HepG2 (cell line): Measurements from ENCODE around the gene ABHD6. TPM values are rescaled to one million over a fixed set of nuclear protein-coding genes. Genes with fewer than 3 reads are reported as not detected.

Experiments
- ETV6 ChIP-seq: sonication (generic); formaldehyde crosslinking; conservative IDR thresholded peaks from 2 replicates; pipeline ENCODE4 v1.4.0; 2020; ENCODE audit warnings: missing genetic modification reagents
- FIP1L1 ChIP-seq: fragments of 200-400 bp; formaldehyde crosslinking; IDR thresholded peaks from 2 replicates; pipeline ENCODE4 v1.6.1; 2018; ENCODE audit warnings: low read depth, mild to moderate bottlenecking, low read length, moderate library complexity, borderline replicate concordance; ENCODE audit not compliant: insufficient read depth
- FOXO1 ChIP-seq: sonication (generic); formaldehyde crosslinking; IDR thresholded peaks from 2 replicates; pipeline ENCODE4 v1.4.0; 2020; ENCODE audit warnings: missing genetic modification reagents
- HOXA9 ChIP-seq: sonication (generic); formaldehyde crosslinking; IDR thresholded peaks from 2 replicates; pipeline ENCODE4 v1.8.1; 2022; ENCODE audit warnings: missing genetic modification reagents, mild to moderate bottlenecking, moderate library complexity, borderline replicate concordance
- NFKBIZ ChIP-seq: IDR thresholded peaks from 2 replicates; pipeline ENCODE4 v1.6.1; 2018; ENCODE audit warnings: missing genetic modification reagents, missing compliant biosample characterization
- NR2F2 ChIP-seq: IDR thresholded peaks from 2 replicates; pipeline ENCODE4 v1.6.1; 2012; ENCODE audit warnings: low read depth, inconsistent platforms, borderline replicate concordance
- PLRG1 ChIP-seq: fragments of 450-650 bp; conservative IDR thresholded peaks from 2 replicates; pipeline ENCODE4 v1.6.1; 2016
- SALL2 ChIP-seq: sonication (generic); formaldehyde crosslinking; IDR thresholded peaks from 2 replicates; pipeline ENCODE4 v1.8.1; 2023; ENCODE audit warnings: mild to moderate bottlenecking, missing genetic modification reagents, inconsistent platforms
- SIX1 ChIP-seq: sonication (generic); formaldehyde crosslinking; IDR thresholded peaks from 2 replicates; pipeline ENCODE4 v1.4.0; 2020; ENCODE audit warnings: missing genetic modification reagents, borderline replicate concordance
- SMAD1 ChIP-seq: sonication (generic); formaldehyde crosslinking; IDR thresholded peaks from 2 replicates; pipeline ENCODE4 v1.4.0; 2020; ENCODE audit warnings: missing genetic modification reagents, low read depth, mild to moderate bottlenecking, borderline replicate concordance
- ZEB1 ChIP-seq: IDR thresholded peaks from 2 replicates; pipeline ENCODE4 v1.6.1; 2012; ENCODE audit warnings: mild to moderate bottlenecking, low read depth, inconsistent platforms; ENCODE audit not compliant: insufficient replicate concordance
- ZNF160 ChIP-seq: sonication (generic); formaldehyde crosslinking; IDR thresholded peaks from 2 replicates; pipeline ENCODE4 v1.8.0; 2022; ENCODE audit warnings: mild to moderate bottlenecking, inconsistent platforms, missing genetic modification reagents
- ZNF230 ChIP-seq: sonication (generic); formaldehyde crosslinking; IDR thresholded peaks from 2 replicates; pipeline ENCODE4 v1.4.0; 2020; ENCODE audit warnings: mild to moderate bottlenecking, missing genetic modification reagents
- ZNF3 ChIP-seq: IDR thresholded peaks from 2 replicates; pipeline ENCODE4 v1.7.0; 2017; ENCODE audit warnings: inconsistent platforms
- ZNF367 ChIP-seq: sonication (generic); formaldehyde crosslinking; IDR thresholded peaks from 2 replicates; pipeline ENCODE4 v1.4.0; 2020; ENCODE audit warnings: missing genetic modification reagents, borderline replicate concordance
- ZNF782 ChIP-seq: sonication (generic); formaldehyde crosslinking; IDR thresholded peaks from 2 replicates; pipeline ENCODE4 v1.4.0; 2020; ENCODE audit warnings: missing genetic modification reagents, mild to moderate bottlenecking, borderline replicate concordance
- polyA plus RNA-seq, 8 experiments: library from polyadenylated mRNA; depleted of rRNA in 3 of 8; stranded (reverse) in 7 of 8; unstranded in 1 of 8; fragments of >200 nt; fragmentation: Illumina TruSeq in 4 of 8; extraction: Trizol in 4 of 8; gene quantifications; 2 replicates each; pipeline versions ENCODE4 v1.2.1 to v1.2.3, GENCODE V29; 2011 to 2016; ENCODE audit warnings: low read depth in 4 of 8, missing spikeins in 1 of 8, mixed read lengths in 1 of 8; ENCODE audit not compliant: insufficient read depth in 1 of 8
- total RNA-seq, 5 experiments: library from RNA; depleted of rRNA; stranded (reverse); fragments of >200 nt; fragmentation: Illumina TruSeq; extraction: Trizol; gene quantifications; 2 replicates each; pipeline ENCODE4 v1.2.3, GENCODE V29; 2016; ENCODE audit warnings: low read depth in 1 of 5
- TF ChIP-seq, protein P1 (sequence below): sonication (generic); formaldehyde crosslinking; IDR thresholded peaks from 2 replicates; pipeline ENCODE4 v1.5.1; 2020; ENCODE audit warnings: missing genetic modification reagents, mild to moderate bottlenecking, borderline replicate concordance
- TF ChIP-seq, protein P2 (sequence below): sonication (generic); formaldehyde crosslinking; IDR thresholded peaks from 2 replicates; pipeline ENCODE4 v1.4.0; 2020; ENCODE audit warnings: mild to moderate bottlenecking, missing genetic modification reagents
- TF ChIP-seq, protein P3 (sequence below): sonication (generic); formaldehyde crosslinking; IDR thresholded peaks from 2 replicates; pipeline ENCODE4 v1.8.1; 2022; ENCODE audit warnings: mild to moderate bottlenecking, missing genetic modification reagents
- TF ChIP-seq, protein P4 (sequence below): IDR thresholded peaks from 2 replicates; pipeline ENCODE4 v1.6.1; 2016; ENCODE audit warnings: control low read depth
- TF ChIP-seq, protein P5 (sequence below): sonication (generic); formaldehyde crosslinking; IDR thresholded peaks from 2 replicates; pipeline ENCODE4 v1.4.0; 2020; ENCODE audit warnings: missing genetic modification reagents
- TF ChIP-seq, protein P6 (sequence below): IDR thresholded peaks from 2 replicates; pipeline ENCODE4 v1.6.1; 2016

The ABHD6 gene
- total and polyA plus RNA-seq, 2 of the 13 experiments (the other 11 are each of a cell fraction or from before 2014, with no cell fraction given) = 9.0 to 17.2 TPM

DNA sequence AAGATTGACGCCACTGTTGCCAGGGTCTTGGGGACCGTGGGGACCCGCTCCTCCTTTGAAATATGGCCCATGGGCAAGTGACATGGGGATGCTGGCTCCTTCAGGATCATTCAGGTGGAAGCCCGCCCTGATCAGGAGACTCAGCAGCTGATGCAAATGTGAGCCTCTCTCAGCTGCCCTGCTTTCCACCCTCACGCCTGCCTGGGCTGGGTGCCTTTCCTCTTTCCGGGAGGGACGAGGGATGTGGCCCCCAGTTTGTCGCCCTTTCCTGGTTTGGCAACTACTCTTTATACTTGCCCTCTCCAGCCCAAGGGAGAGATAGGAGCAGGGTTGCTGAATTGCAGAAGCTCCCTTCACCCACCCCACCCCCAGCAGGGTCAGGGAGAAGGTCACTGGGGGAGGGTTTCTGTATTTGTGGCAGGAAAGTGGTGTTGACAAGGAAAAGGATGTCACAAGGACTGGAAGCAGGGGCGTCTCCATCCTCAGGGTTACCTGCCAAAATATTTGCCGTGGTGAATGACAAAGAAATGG lies 48.6 kb upstream of the ABHD6 start (continued):
- TF ChIP-seq, protein P1, sequence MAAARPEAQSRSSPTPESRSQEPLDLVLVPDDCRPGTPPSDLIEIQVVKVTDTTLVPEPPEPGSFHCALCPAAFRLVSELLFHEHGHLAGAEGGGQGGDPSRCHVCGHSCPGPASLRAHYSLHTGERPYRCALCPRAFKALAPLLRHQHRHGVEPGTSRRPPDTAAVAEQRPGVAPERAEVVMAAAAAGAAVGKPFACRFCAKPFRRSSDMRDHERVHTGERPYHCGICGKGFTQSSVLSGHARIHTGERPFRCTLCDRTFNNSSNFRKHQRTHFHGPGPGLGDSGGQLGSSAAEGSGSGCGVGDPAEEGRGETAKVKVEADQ (CRISPR knock-in tag) = no peak
- TF ChIP-seq ZNF782 (CRISPR knock-in tag) (no peak), SMAD1 (no peak), ZNF3 (CRISPR knock-in tag) (no peak), SALL2 (CRISPR knock-in tag) (no peak), FIP1L1 (no peak), NFKBIZ (no peak), ZNF160 (CRISPR knock-in tag) (0 out of 2 replicates have a peak, but pooled peaks have one; percentile 43), ZNF367 (CRISPR knock-in tag) (no peak), SIX1 (peak; percentile 32; the same call in 1 of the 2 replicates), NR2F2 (peak; percentile 97), FOXO1 (peak; percentile 90), ZEB1 (peak; percentile 76), HOXA9 (CRISPR knock-in tag) (no peak), ZNF230 (CRISPR knock-in tag) (no peak), ETV6 (CRISPR knock-in tag) (no peak), PLRG1 (no peak)
- TF ChIP-seq, protein P2, sequence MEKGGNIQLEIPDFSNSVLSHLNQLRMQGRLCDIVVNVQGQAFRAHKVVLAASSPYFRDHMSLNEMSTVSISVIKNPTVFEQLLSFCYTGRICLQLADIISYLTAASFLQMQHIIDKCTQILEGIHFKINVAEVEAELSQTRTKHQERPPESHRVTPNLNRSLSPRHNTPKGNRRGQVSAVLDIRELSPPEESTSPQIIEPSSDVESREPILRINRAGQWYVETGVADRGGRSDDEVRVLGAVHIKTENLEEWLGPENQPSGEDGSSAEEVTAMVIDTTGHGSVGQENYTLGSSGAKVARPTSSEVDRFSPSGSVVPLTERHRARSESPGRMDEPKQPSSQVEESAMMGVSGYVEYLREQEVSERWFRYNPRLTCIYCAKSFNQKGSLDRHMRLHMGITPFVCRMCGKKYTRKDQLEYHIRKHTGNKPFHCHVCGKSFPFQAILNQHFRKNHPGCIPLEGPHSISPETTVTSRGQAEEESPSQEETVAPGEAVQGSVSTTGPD = peak; percentile 94
- TF ChIP-seq, protein P3, sequence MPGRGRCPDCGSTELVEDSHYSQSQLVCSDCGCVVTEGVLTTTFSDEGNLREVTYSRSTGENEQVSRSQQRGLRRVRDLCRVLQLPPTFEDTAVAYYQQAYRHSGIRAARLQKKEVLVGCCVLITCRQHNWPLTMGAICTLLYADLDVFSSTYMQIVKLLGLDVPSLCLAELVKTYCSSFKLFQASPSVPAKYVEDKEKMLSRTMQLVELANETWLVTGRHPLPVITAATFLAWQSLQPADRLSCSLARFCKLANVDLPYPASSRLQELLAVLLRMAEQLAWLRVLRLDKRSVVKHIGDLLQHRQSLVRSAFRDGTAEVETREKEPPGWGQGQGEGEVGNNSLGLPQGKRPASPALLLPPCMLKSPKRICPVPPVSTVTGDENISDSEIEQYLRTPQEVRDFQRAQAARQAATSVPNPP (CRISPR knock-in tag) = no peak
- TF ChIP-seq, protein P4, sequence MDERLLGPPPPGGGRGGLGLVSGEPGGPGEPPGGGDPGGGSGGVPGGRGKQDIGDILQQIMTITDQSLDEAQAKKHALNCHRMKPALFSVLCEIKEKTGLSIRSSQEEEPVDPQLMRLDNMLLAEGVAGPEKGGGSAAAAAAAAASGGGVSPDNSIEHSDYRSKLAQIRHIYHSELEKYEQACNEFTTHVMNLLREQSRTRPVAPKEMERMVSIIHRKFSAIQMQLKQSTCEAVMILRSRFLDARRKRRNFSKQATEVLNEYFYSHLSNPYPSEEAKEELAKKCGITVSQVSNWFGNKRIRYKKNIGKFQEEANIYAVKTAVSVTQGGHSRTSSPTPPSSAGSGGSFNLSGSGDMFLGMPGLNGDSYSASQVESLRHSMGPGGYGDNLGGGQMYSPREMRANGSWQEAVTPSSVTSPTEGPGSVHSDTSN (CRISPR knock-in tag) = no peak
- TF ChIP-seq, protein P5, sequence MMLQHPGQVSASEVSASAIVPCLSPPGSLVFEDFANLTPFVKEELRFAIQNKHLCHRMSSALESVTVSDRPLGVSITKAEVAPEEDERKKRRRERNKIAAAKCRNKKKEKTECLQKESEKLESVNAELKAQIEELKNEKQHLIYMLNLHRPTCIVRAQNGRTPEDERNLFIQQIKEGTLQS (CRISPR knock-in tag) = no peak
- TF ChIP-seq, protein P6, sequence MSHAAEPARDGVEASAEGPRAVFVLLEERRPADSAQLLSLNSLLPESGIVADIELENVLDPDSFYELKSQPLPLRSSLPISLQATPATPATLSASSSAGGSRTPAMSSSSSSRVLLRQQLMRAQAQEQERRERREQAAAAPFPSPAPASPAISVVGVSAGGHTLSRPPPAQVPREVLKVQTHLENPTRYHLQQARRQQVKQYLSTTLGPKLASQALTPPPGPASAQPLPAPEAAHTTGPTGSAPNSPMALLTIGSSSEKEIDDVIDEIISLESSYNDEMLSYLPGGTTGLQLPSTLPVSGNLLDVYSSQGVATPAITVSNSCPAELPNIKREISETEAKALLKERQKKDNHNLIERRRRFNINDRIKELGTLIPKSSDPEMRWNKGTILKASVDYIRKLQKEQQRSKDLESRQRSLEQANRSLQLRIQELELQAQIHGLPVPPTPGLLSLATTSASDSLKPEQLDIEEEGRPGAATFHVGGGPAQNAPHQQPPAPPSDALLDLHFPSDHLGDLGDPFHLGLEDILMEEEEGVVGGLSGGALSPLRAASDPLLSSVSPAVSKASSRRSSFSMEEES (CRISPR knock-in tag) = peak; percentile 88; the same call in 1 of the 2 replicates
